Measurements from ENCODE around the gene FAM53B.

The FAM53B gene

DNA sequence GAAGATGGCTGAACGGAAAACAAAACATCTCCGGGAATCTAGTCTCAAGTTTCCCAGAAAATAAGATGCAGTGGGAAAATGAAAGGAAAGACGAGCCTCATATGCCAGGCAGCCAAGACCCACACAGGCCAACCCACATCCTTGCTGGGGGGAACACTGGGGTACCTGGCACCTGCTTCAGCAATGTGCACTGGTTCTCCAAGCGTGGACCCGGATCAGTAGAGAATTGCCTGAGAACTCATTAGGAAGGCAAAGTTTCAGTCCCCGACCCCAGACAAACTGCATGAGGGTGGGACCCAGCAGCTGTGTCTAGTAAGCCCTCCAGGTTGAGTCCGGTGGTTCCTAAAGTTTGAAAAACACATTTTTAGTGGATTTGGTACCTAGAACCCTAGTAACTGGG, 18.4 kb downstream of the FAM53B start:
- Histone ChIP-seq H3K4me3 (no peak overlapping the region), H3K27ac (no peak overlapping the region)
- DNase-seq (ENCODE audit: low spot score): peak; percentile 43
- TF ChIP-seq, protein P1, sequence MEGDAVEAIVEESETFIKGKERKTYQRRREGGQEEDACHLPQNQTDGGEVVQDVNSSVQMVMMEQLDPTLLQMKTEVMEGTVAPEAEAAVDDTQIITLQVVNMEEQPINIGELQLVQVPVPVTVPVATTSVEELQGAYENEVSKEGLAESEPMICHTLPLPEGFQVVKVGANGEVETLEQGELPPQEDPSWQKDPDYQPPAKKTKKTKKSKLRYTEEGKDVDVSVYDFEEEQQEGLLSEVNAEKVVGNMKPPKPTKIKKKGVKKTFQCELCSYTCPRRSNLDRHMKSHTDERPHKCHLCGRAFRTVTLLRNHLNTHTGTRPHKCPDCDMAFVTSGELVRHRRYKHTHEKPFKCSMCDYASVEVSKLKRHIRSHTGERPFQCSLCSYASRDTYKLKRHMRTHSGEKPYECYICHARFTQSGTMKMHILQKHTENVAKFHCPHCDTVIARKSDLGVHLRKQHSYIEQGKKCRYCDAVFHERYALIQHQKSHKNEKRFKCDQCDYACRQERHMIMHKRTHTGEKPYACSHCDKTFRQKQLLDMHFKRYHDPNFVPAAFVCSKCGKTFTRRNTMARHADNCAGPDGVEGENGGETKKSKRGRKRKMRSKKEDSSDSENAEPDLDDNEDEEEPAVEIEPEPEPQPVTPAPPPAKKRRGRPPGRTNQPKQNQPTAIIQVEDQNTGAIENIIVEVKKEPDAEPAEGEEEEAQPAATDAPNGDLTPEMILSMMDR (IDR thresholded peaks at IDR 0.05): no peak

DNA sequence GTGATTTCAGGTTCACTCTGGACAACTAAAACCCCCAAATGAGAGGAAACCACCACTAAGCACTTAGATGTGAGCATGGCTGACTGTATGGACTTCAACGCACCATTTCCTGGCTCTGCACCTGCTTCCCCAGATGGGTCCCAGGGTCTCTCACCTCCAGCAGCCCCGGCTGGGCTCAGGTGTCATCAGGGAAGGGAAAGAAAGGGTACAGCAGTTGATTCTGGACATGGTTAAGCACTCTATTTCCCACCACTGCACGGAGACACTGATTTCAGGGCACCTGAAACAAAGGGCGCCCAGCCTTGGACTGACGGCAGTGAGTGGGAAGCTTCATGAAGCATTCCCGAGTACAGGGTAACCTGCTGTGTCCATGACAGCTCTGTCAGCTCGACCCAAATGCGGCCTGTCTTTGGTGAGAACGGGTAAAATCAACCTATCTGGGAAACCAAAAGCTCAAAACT, 19.0 kb downstream of the FAM53B start:
- Histone ChIP-seq H3K4me3 (no peak overlapping the region), H3K27ac (peak overlapping the region; percentile 33 to 89)
- peak; percentile 41 for DNase-seq (ENCODE audit: low spot score)
- TF ChIP-seq, protein P1 (IDR thresholded peaks at IDR 0.05): no peak

DNA sequence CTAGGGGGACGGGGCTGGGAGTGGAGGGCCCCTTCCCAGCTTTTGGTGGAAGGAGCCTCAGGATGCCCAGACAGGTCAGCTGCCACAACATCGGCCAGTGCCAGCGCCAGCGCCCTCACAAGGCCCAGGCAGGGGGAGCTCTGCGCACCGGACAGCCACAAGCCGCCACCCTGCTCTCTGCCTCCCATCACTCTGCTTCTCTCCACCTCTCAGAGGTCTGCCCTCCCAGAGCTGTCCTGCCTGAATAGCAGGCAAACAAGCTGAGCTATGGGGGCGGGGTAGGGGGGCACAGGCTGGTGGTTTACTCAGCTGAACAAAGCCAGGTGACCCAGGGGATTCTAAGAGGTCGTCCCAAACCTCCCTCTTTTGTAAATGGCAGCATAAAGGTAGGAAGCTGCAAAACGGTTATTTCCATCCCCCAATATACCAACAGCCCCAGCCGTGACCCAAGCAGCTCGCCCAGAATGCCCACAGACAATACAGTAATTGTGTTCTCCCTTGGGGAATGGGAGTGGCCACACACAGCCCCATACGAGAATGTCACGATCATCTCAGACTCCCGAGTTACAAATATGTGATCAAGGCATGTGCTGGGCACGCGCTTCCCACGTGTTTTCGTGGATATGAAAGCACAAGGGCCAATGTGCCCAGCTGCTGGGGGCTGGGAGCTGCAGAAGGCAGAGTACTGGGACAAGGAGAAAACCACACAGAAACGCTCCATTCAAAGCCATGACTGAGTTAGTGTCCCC, 19.7 kb downstream of the FAM53B start:
- Histone ChIP-seq H3K27ac (peak overlapping the region; percentile 73 to 89), H3K4me3 (no peak overlapping the region)
- TF ChIP-seq, protein P1 (IDR thresholded peaks at IDR 0.05): no peak
- peak; percentile 71 for DNase-seq (ENCODE audit: low spot score)

DNA sequence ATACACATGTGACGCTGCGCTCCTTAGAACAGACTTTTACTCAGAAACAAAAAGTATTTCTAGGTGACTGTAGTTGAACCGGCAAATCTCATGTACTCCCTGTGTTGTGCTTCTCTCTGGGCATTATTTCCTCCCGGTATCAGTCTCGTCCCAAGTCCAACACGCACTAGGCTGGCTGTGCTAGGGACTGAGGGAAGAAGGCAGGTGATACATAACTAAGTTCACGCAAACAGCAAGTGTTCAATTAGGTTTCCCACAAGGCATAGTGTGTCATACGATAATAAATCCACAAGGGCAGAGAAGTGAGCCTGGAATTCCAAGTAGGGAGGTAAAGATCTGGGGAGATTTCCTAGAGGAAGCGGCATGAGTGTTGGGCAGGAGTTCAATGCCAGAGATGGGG, 20.4 kb downstream of the FAM53B start:
- Histone ChIP-seq H3K27ac (peak overlapping the region; percentile 73 to 89), H3K4me3 (peak overlapping the region; percentile 8)
- no peak for DNase-seq (ENCODE audit: low spot score)
- TF ChIP-seq, protein P1 (IDR thresholded peaks at IDR 0.05): no peak

DNA sequence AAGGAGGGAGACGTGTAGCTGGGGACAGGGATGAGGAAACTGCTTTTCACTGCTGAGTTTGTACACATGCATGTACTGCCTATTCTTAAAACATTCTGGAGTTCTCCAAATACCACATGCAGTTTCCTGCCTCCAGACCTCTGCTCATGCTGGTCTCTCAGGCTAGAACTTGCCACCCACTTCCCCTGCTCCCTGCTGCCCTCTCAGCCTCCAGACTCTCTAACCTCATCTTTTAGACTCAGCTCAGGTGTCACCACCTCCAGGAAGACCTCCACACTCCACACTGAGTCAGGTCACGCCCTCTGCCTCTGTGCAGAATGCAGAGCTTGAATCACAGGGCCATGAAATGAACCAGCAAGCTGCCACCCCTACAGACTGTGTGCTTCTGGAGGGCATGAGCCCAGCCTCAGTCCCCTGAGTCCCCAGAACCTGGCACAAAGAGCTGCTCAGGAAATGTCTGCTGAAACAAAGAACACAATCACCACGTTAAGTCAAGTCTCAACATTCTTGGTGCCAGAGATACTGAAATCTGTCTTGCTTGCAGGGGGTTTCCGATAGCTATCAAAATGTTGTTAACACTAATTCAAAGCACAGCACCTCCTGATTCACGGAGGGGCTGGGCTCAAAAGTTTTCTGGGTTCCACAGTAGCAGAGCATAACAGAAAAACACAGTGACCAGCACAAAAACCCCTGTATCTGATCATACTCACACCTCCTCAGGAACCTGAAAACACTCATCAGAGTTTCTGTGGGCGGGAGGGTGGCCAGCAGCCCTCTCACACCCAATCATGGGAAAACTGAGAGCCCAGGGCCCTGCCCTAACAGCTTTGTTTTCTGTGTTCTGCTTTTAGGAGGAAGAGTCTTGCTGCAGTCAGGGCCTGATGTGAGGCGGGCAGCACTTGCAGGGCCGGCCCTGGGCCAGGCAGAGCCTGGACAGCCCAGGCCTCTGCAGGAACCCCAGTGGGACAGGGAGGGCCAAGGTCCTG, 21.1 kb downstream of the FAM53B start:
- TF ChIP-seq, protein P1 (IDR thresholded peaks at IDR 0.05): no peak
- no peak for DNase-seq (ENCODE audit: low spot score)
- Histone ChIP-seq H3K4me3 (peak overlapping the region; percentile 8), H3K27ac (peak overlapping the region; percentile 73 to 89)

DNA sequence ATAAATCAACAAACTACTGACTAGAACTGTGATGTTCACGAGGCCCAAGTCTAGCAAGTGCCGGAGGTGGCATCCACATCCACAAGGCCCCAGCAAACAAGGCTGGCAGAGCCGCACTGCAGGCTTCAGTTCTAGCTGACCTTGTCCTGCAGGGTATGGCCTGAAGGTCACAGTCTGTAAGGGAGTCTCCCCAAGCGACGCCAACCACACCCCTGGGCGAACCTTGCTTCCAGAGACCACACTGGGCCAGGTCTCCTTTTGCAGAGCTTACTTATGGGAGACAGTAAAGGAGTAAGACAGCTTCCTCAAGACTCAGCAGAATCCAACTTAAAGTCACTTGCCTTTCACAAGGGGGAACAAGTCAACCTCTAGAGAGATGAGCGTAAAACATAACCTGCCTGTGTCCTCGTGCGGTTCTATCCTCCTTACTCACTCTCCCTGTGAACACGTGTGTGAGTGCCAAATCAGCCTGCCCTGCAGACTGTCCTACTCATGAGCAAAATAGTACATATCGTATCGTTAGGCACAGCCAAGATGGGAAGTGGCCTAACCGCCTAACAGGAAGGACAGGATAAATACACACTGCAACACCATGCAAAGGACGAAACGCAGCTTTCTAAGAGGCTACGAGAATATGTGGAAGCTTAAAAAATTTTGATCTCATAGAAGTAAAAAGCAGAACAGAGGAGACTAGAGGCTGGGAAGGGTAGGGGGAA, 22.7 kb downstream of the FAM53B start:
- H3K27ac ChIP-seq: peak overlapping the region; percentile 73 to 78
- no peak for DNase-seq (ENCODE audit: low spot score)
- no peak overlapping the region for H3K4me3 ChIP-seq
- TF ChIP-seq, protein P1 (IDR thresholded peaks at IDR 0.05): no peak
